Ishikawa (cell line): ENCODE data around the gene CPD.

Source experiments
- CEBPB ChIP-seq: IDR thresholded peaks from 2 replicates; pipeline ENCODE4 v1.6.1; 2012
- CREB1 ChIP-seq: IDR thresholded peaks from 2 replicates; pipeline ENCODE4 v1.6.1; 2012; ENCODE audit warnings: low read depth
- EGR1 ChIP-seq: IDR thresholded peaks from 2 replicates; pipeline ENCODE4 v1.6.1; 2012
- EP300 ChIP-seq: IDR thresholded peaks from 2 replicates; pipeline ENCODE4 v1.6.1; 2012; ENCODE audit warnings: borderline replicate concordance
- FOXM1 ChIP-seq: IDR thresholded peaks from 2 replicates; pipeline ENCODE4 v1.6.1; 2012; ENCODE audit warnings: low read depth, borderline replicate concordance
- MAX ChIP-seq: IDR thresholded peaks from 2 replicates; pipeline ENCODE4 v1.6.1; 2012
- NFIC ChIP-seq: IDR thresholded peaks from 2 replicates; pipeline ENCODE4 v1.6.1; 2012
- RAD21 ChIP-seq: IDR thresholded peaks from 2 replicates; pipeline ENCODE4 v1.6.1; 2012; ENCODE audit warnings: low read depth
- REST ChIP-seq: IDR thresholded peaks from 2 replicates; pipeline ENCODE4 v1.6.1; 2012; ENCODE audit warnings: low read depth, mild to moderate bottlenecking
- TAF1 ChIP-seq: IDR thresholded peaks from 2 replicates; pipeline ENCODE4 v1.6.1; 2012; ENCODE audit warnings: low read depth, mild to moderate bottlenecking
- TCF12 ChIP-seq: IDR thresholded peaks from 2 replicates; pipeline ENCODE4 v1.6.1; 2012; ENCODE audit warnings: low read depth
- TEAD4 ChIP-seq: IDR thresholded peaks from 2 replicates; pipeline ENCODE4 v1.6.1; 2012
- YY1 ChIP-seq: IDR thresholded peaks from 2 replicates; pipeline ENCODE4 v1.6.1; 2012; ENCODE audit warnings: low read depth
- ZBTB7A ChIP-seq: IDR thresholded peaks from 2 replicates; pipeline ENCODE4 v1.6.1; 2012; ENCODE audit warnings: low read depth
- TF ChIP-seq, protein P1 (sequence below): IDR thresholded peaks from 2 replicates; pipeline ENCODE4 v1.6.1; 2012

The CPD gene

DNA sequence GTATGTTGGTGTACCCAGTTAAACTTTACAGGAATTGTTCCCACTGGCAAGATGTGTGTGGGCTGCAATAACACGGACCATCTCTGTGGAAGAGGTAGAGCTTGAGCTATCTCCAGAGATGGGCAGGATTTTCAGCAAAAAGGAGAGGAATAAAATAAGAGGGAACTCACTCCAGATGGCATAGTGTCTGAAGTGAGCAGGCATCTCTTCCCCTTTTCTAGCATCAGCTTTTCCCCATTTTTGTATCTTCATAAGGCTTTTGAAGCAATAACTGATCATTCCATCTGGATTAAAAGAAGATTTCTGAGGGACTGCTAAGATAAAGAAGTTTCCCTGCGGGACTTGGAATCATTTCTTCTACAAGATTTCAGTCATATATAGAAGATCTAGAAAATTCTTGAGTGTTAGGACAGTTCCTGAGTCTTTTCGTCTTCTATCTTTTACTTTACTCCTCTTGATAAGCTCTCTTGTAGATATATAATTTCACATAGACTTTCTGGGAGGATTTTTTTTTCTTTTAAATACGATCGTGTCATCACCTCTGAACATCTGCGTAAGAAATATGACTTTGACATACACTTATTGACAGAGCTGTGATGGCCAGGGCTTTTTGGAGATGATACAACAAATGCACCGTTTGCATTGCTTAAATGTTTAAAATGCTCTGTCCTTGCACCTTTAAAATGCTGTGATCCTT, 2.1 kb downstream of the CPD start:
- TF ChIP-seq RAD21 (no peak), NFIC (no peak), REST (no peak), MAX (no peak), CREB1 (no peak), CEBPB (no peak), ZBTB7A (no peak), TCF12 (no peak), TAF1 (no peak), EGR1 (no peak), TEAD4 (no peak)

DNA sequence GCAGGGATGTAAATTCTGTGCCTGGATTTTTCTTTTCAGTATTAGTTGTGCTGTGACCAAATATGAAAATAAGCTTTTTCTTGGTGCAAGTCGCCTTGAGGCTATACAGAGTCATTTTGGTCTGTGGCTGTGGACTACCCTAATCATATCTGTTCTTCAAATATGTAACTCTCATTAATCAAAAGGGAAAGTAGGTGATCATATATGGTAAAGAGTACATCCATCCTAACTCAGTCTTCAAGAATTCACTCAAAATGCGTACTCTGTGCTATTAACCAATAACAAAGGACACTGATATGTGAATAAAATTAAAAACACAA, 2.6 kb downstream of the CPD start:
- TF ChIP-seq YY1 (no peak), TCF12 (no peak), TAF1 (no peak), FOXM1 (no peak)

DNA sequence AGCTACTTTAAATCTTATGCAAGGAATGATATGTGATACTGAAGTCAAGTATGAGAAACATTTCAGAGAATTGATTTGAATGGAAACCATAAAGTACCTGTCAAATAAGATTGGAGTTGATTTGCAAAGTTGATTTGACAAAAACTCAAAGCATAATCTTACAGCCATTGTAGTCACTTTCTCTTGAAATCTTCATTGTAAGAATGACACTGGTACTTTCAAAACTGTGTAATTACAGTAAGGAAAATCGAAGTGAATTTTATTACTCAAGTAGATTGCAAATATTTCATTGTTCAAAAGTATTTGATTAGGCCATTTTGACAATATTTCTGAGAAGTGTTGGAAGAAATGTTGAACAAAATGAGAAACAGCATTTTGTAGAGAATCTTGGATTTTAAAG, 3.6 kb downstream of the CPD start:
- TF ChIP-seq CREB1 (no peak), ZBTB7A (no peak), EP300 (no peak), REST (no peak), TAF1 (no peak), RAD21 (no peak), CEBPB (no peak), NFIC (no peak), FOXM1 (no peak), TCF12 (no peak), EGR1 (no peak), MAX (no peak), YY1 (no peak), TEAD4 (no peak)
- TF ChIP-seq, protein P1, sequence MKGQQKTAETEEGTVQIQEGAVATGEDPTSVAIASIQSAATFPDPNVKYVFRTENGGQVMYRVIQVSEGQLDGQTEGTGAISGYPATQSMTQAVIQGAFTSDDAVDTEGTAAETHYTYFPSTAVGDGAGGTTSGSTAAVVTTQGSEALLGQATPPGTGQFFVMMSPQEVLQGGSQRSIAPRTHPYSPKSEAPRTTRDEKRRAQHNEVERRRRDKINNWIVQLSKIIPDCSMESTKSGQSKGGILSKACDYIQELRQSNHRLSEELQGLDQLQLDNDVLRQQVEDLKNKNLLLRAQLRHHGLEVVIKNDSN, result no peak

DNA sequence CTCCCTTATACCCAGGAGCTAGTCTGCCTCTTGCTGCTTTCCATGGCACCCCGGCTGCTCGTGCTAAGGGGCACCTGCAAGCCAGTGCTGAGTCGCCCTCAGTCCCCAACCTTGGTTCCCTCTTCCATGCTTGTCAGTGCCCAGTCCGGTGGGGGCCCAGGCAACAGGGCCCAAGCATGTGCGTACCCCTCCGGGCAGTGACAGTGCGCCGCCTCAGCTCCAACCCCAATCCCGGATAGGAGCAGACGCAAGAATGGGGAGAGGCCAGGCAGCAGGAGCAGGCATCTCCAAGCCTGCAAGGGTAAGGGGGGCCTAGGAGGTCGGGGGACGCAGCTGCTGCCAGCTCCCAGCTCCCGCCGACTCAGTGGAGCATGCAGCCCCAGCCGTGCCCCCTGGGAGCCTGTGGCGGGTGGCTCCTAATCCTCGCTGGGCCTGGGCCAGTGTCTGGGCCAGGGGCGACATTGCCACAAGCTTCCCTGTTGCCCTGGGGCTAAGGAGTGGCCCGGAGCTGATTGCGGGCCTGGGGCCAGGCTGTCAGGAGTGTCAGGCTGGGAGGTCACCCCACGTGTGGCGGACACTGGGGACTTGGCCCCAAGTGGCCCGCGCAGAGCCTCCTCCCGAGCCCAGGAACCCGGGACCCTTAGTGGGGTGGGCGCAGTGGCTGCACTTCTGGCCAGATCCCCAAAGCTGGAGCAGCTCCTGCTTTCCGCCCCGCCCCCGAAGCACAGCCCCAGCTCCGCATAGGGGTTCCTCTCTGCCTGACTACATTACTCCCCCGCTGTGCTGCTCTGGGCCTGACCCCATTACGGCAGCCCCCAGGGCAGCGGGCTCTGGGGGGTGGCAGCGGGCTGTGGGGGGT, 9.8 kb downstream of the CPD start:
- no peak for TF ChIP-seq ZBTB7A
- TF ChIP-seq TAF1, result no peak
- no peak for TF ChIP-seq NFIC
- no peak for TF ChIP-seq YY1
- TF ChIP-seq EGR1, result no peak
- TF ChIP-seq EP300, result no peak
- no peak for TF ChIP-seq FOXM1
- no peak for TF ChIP-seq CREB1
- TF ChIP-seq RAD21, result no peak
- no peak for TF ChIP-seq CEBPB
- TF ChIP-seq, protein P1, result no peak
- no peak for TF ChIP-seq REST
- TF ChIP-seq MAX, result no peak
- no peak for TF ChIP-seq TCF12
- no peak for TF ChIP-seq TEAD4
